Measurements from ENCODE around the gene ARMCX6.

- TF ChIP-seq CTCF (conservative IDR thresholded peaks at IDR 0.05 in 1 of 2, IDR thresholded peaks at IDR 0.05 in 1 of 2; ENCODE audit: low read depth in 1 of 2, low read length in 2 of 2) (no peak), EZH2 (IDR thresholded peaks at IDR 0.05; ENCODE audit: low read length, missing control alignments) (no peak)
Measured at GRCh38 chrX:101655534-101655933, 37.7 kb upstream of the ARMCX6 start.
